ENCODE data around the gene SPOCK1. TPM values are rescaled to one million over a fixed set of nuclear protein-coding genes. Genes with fewer than 3 reads are reported as not detected.

SPOCK1 gene
- total and polyA plus RNA-seq, 4 experiments from 2014 or later = not detected

DNA sequence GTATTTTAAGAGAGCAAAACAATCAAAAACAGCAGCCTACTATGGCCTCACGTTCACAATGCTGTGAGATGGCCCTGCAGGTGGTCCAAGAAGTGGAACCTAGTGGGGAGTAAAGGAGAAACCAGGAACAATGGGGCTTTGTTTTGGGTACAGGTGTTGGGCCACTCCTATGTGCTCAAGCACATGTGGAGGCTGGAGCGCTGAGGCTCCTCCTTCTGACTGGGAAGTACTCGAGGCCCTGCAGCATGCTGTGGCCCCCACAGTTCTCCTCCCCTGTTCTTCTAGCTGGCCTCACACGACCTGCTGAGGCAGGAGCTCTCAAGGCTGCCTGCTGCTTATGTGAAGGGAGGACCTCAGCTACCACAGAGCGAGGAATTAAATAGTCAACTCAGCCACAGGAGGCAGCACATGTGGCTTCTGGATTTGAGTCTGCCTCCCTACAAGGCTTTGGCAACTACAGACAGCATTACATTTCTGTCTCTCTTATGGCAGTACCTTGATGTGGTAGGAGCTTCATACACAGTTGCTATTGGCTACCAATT lies 482.3 kb downstream of the SPOCK1 start:
- CTCF ChIA-PET (ENCODE audit: partially characterized antibody) = no interaction called here
- intact Hi-C loops (cut with micrococcal nuclease) = no loop called here
- H3K4me1 Mint-ChIP-seq = no peaks in the 10 kb centered on the region
- Histone ChIP-seq H3K9me3 (ENCODE audit: control insufficient read depth in 1 of 2, low read length in 2 of 2) (no peaks in the 10 kb centered on the region), H3K4me1 (ENCODE audit: insufficient read depth, low read length) (no peaks in the 10 kb centered on the region), H3K27ac (ENCODE audit: low read depth, low read length) (no peak overlapping the region), H3K4me3 (ENCODE audit: low read length in 2 of 2) (no peak overlapping the region), H3K27me3 (ENCODE audit: insufficient read depth, low read length) (no peaks in the 10 kb centered on the region), H3K36me3 (ENCODE audit: insufficient read depth, low read length) (no peaks in the 10 kb centered on the region)
- POLR2A ChIA-PET (ENCODE audit: partially characterized antibody) = no interaction called here
- peaks cover 0 to 2% (median 0%) of the 10 kb centered on the region in 8 donors for H3K9me3 Mint-ChIP-seq
- H3K36me3 Mint-ChIP-seq = no peaks in the 10 kb centered on the region
- H3K27ac Mint-ChIP-seq = no peak overlapping the region
- DNase-seq = no peak
- H3K27me3 Mint-ChIP-seq = no peaks in the 10 kb centered on the region
- H3K4me3 Mint-ChIP-seq = no peak overlapping the region

DNA sequence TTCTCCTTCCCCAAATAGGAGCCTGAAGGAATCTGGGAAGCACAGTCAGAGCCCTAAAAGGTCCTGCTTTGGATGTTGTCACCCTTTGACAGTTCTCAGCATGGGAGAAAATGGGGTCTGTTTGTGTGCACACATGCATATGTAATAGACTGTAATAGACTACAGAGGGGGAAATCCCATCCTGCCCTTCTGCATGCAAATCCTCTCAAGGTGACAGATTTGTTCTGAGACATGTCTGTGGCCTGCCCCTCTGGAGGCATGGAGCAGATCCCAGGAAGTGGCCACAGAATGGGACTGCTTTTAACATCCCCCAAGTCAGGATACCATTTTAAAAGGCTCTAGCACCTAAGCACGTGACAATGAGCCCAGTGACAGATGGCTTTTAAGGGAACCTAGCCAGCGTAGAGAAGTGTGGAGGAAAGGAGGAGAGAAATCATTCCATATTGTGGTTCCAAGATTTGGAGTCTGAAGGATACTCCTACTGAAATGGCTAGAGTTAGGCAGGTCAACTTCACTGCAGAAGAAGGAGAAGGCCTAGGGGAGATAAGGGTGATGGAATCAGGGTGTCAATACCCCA lies 483.5 kb downstream of the SPOCK1 start:
- no peak overlapping the region for H3K4me3 Mint-ChIP-seq

DNA sequence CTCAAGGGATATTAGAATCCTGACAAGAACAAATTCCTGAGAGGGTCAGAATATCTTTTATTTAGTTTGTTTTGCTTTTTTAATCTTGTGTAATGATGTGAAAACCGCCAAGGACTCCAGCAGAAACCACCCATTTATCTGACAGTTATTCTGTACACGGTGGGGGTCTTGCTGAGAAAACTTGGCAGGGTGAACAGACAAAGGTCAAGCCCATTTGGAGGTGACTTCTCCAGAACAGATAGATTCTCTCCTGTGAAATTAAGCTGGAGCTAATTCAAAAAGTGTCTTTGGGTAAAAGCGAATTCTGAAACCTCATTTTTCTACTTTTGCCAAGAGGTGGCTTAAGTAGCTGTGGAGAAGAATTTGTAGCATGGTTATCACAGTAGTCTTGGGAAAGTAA lies 484.4 kb downstream of the SPOCK1 start:
- H3K27me3 ChIP-seq (ENCODE audit: insufficient read depth, low read length) = no peaks in the 10 kb centered on the region
- H3K4me1 Mint-ChIP-seq = no peaks in the 10 kb centered on the region
- H3K27ac Mint-ChIP-seq = no peak overlapping the region
- H3K9me3 ChIP-seq (ENCODE audit: control insufficient read depth in 1 of 2, low read length in 2 of 2) = no peaks in the 10 kb centered on the region
- no peak overlapping the region for H3K4me3 Mint-ChIP-seq
- no peak for DNase-seq
- H3K9me3 Mint-ChIP-seq = peaks cover 0 to 2% (median 0%) of the 10 kb centered on the region in 8 donors
- ChIA-PET POLR2A (ENCODE audit: partially characterized antibody) (no interaction called here), CTCF (ENCODE audit: partially characterized antibody) (no interaction called here)
- no peaks in the 10 kb centered on the region for H3K27me3 Mint-ChIP-seq
- intact Hi-C loops (cut with micrococcal nuclease) = no loop called here
- no peak overlapping the region for H3K27ac ChIP-seq (ENCODE audit: low read depth, low read length)
- H3K36me3 Mint-ChIP-seq = no peaks in the 10 kb centered on the region
- no peaks in the 10 kb centered on the region for H3K36me3 ChIP-seq (ENCODE audit: insufficient read depth, low read length)
- no peaks in the 10 kb centered on the region for H3K4me1 ChIP-seq (ENCODE audit: insufficient read depth, low read length)
- H3K4me3 ChIP-seq (ENCODE audit: low read length in 2 of 2) = no peak overlapping the region

More for the DNA sequence above, 483.5 kb downstream of the SPOCK1 start:
- Mint-ChIP-seq H3K9me3 (peaks cover 0 to 2% (median 0%) of the 10 kb centered on the region in 8 donors), H3K36me3 (no peaks in the 10 kb centered on the region), H3K27me3 (no peaks in the 10 kb centered on the region), H3K4me1 (no peaks in the 10 kb centered on the region), H3K27ac (no peak overlapping the region)
- no peaks in the 10 kb centered on the region for H3K36me3 ChIP-seq (ENCODE audit: insufficient read depth, low read length)
- H3K9me3 ChIP-seq (ENCODE audit: control insufficient read depth in 1 of 2, low read length in 2 of 2) = no peaks in the 10 kb centered on the region
- POLR2A ChIA-PET (ENCODE audit: partially characterized antibody) = no interaction called here
- no peak overlapping the region for H3K4me3 ChIP-seq (ENCODE audit: low read length in 2 of 2)
- CTCF ChIA-PET (ENCODE audit: partially characterized antibody) = no interaction called here
- H3K27ac ChIP-seq (ENCODE audit: low read depth, low read length) = no peak overlapping the region
- intact Hi-C loops (cut with micrococcal nuclease) = no loop called here
- H3K4me1 ChIP-seq (ENCODE audit: insufficient read depth, low read length) = no peaks in the 10 kb centered on the region
- H3K27me3 ChIP-seq (ENCODE audit: insufficient read depth, low read length) = no peaks in the 10 kb centered on the region
- DNase-seq = no peak

DNA sequence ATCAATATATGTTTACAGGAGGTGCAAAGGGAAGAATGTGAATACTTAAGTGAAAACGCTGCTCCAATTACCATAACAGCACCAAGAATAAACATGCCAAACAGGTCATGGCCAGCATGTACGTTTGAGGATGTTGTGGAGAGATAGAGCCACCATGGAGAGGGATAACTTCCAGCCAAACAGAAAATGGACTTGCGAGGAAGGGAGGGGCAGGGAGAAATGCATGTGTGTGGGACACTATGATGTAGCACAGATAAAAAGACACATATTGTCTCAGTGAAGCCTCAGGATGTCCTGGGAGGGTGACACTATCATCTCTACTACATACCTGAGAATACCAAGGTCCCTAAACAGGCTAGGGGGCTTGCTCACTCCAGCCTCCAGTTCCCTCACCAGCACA lies 488.9 kb downstream of the SPOCK1 start:
- Mint-ChIP-seq H3K9me3 (peaks cover 0 to 2% (median 0%) of the 10 kb centered on the region in 8 donors), H3K4me3 (no peak overlapping the region), H3K36me3 (no peaks in the 10 kb centered on the region), H3K27me3 (no peaks in the 10 kb centered on the region), H3K4me1 (no peaks in the 10 kb centered on the region), H3K27ac (no peak overlapping the region)
- no peak overlapping the region for H3K4me3 ChIP-seq (ENCODE audit: low read length in 2 of 2)
- no peaks in the 10 kb centered on the region for H3K36me3 ChIP-seq (ENCODE audit: insufficient read depth, low read length)
- POLR2A ChIA-PET (ENCODE audit: partially characterized antibody) = no interaction called here
- H3K27me3 ChIP-seq (ENCODE audit: insufficient read depth, low read length) = no peaks in the 10 kb centered on the region
- H3K4me1 ChIP-seq (ENCODE audit: insufficient read depth, low read length) = no peaks in the 10 kb centered on the region
- no peak for DNase-seq
- intact Hi-C loops (cut with micrococcal nuclease) = no loop called here
- CTCF ChIA-PET (ENCODE audit: partially characterized antibody) = no interaction called here
- no peaks in the 10 kb centered on the region for H3K9me3 ChIP-seq (ENCODE audit: control insufficient read depth in 1 of 2, low read length in 2 of 2)
- H3K27ac ChIP-seq (ENCODE audit: low read depth, low read length) = no peak overlapping the region

- ChIA-PET POLR2A (ENCODE audit: partially characterized antibody) (no interaction called here), CTCF (ENCODE audit: partially characterized antibody) (no interaction called here)
- Histone ChIP-seq H3K4me3 (ENCODE audit: low read length in 2 of 2) (no peak overlapping the region), H3K36me3 (ENCODE audit: insufficient read depth, low read length) (no peaks in the 10 kb centered on the region), H3K27ac (ENCODE audit: low read depth, low read length) (no peak overlapping the region), H3K27me3 (ENCODE audit: insufficient read depth, low read length) (no peaks in the 10 kb centered on the region), H3K9me3 (ENCODE audit: control insufficient read depth in 1 of 2, low read length in 2 of 2) (no peaks in the 10 kb centered on the region), H3K4me1 (ENCODE audit: insufficient read depth, low read length) (no peaks in the 10 kb centered on the region)
- Mint-ChIP-seq H3K27me3 (peaks cover 0 to 2% of the 10 kb centered on the region in 2 donors), H3K4me1 (no peaks in the 10 kb centered on the region), H3K36me3 (no peaks in the 10 kb centered on the region), H3K27ac (no peak overlapping the region), H3K9me3 (peaks cover 0 to 2% (median 0%) of the 10 kb centered on the region in 8 donors), H3K4me3 (no peak overlapping the region)
- DNase-seq = no peak
- intact Hi-C loops (cut with micrococcal nuclease) = no loop called here
These were observed 494.8 kb downstream of the SPOCK1 start for GRCh38 chr5:137004279-137004678.

DNA sequence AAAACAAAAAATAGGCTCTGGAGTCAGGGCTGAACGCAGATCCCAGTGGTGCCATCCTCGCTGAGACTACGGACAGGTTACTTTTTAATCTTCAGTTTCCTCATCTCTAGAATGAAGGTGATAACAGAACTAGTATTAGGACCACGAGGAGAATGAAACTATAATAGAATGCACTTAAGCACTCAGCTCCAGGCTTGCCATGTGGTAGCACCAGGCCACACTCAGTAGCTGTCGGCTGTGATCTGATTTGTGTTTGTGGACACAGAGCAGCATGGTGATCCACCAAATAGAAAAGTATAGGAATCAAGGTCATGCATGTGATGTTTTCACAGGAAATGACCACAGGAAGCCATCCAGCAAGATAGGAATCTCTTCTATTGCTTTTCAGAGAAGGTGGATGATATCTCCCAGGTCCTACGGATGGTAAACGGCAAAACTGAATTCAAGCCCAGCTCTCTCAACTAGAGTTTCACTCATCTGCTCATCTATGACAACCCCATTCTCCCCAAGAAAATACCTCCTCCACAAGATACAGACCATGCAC lies 498.0 kb downstream of the SPOCK1 start:
- Histone ChIP-seq H3K4me1 (ENCODE audit: insufficient read depth, low read length) (no peaks in the 10 kb centered on the region), H3K27ac (ENCODE audit: low read depth, low read length) (no peak overlapping the region), H3K9me3 (ENCODE audit: control insufficient read depth in 1 of 2, low read length in 2 of 2) (no peaks in the 10 kb centered on the region), H3K4me3 (ENCODE audit: low read length in 2 of 2) (no peak overlapping the region), H3K36me3 (ENCODE audit: insufficient read depth, low read length) (no peaks in the 10 kb centered on the region), H3K27me3 (ENCODE audit: insufficient read depth, low read length) (no peaks in the 10 kb centered on the region)
- Mint-ChIP-seq H3K27me3 (peaks cover 0 to 2% of the 10 kb centered on the region in 2 donors), H3K36me3 (no peaks in the 10 kb centered on the region), H3K4me3 (no peak overlapping the region), H3K9me3 (peaks cover 0 to 6% (median under 1%) of the 10 kb centered on the region in 8 donors), H3K27ac (no peak overlapping the region), H3K4me1 (no peaks in the 10 kb centered on the region)
- DNase-seq = no peak
- ChIA-PET CTCF (ENCODE audit: partially characterized antibody) (no interaction called here), POLR2A (ENCODE audit: partially characterized antibody) (no interaction called here)
- intact Hi-C loops (cut with micrococcal nuclease) = no loop called here

- Mint-ChIP-seq H3K4me3 (no peak overlapping the region), H3K27me3 (peaks cover 0 to 2% of the 10 kb centered on the region in 2 donors), H3K36me3 (no peaks in the 10 kb centered on the region), H3K9me3 (peaks cover 0 to 6% (median 0%) of the 10 kb centered on the region in 8 donors), H3K27ac (no peak overlapping the region), H3K4me1 (no peaks in the 10 kb centered on the region)
- H3K4me1 ChIP-seq (ENCODE audit: insufficient read depth, low read length) = no peaks in the 10 kb centered on the region
- no peaks in the 10 kb centered on the region for H3K27me3 ChIP-seq (ENCODE audit: insufficient read depth, low read length)
- no peak overlapping the region for H3K4me3 ChIP-seq (ENCODE audit: low read length in 2 of 2)
- intact Hi-C loops (cut with micrococcal nuclease) = no loop called here
- H3K9me3 ChIP-seq (ENCODE audit: control insufficient read depth in 1 of 2, low read length in 2 of 2) = no peaks in the 10 kb centered on the region
- H3K27ac ChIP-seq (ENCODE audit: low read depth, low read length) = no peak overlapping the region
- ChIA-PET CTCF (ENCODE audit: partially characterized antibody) (no interaction called here), POLR2A (ENCODE audit: partially characterized antibody) (no interaction called here)
- no peaks in the 10 kb centered on the region for H3K36me3 ChIP-seq (ENCODE audit: insufficient read depth, low read length)
- DNase-seq = no peak
These were observed 499.3 kb downstream of the SPOCK1 start for GRCh38 chr5:136999787-137000186.
